Activated CD4-positive, alpha-beta T cell treated with anti-CD3 and anti-CD28 coated beads, Interleukin-2, amount 50 U/mL, for 16 hours (primary cell): ENCODE data around the gene LUC7L2.
"Not testable (repeated sequence)": the region's sequence is repeated elsewhere in the genome, so short reads cannot be mapped to it uniquely, and the experiment has no call there.

Experiments used
- DNase-seq: peaks from one replicate; pipeline ENCODE4 v3.0.0-alpha.2; 2020

Gene LUC7L2

GRCh38 chr7:139357729-139358506 is 1.8 kb upstream of the LUC7L2 start:
- not testable (repeated sequence) for DNase-seq

GRCh38 chr7:139358541-139359365 is 941 bp upstream of the LUC7L2 start:
- peak; percentile 62 for DNase-seq

GRCh38 chr7:139360210-139360947 is 685 bp downstream of the LUC7L2 start:
- peak; percentile 99 for DNase-seq

GRCh38 chr7:139360948-139361307 is 1.2 kb downstream of the LUC7L2 start:
- no peak for DNase-seq

GRCh38 chr7:139361523-139361922 is 1.8 kb downstream of the LUC7L2 start:
- no peak for DNase-seq

- DNase-seq, result no peak
Observed at GRCh38 chr7:139362302-139362701, 2.6 kb downstream of the LUC7L2 start.

GRCh38 chr7:139362981-139363380 is 3.3 kb downstream of the LUC7L2 start:
- DNase-seq, result no peak

- no peak for DNase-seq
Observed at GRCh38 chr7:139365336-139365735, 5.6 kb downstream of the LUC7L2 start.

- DNase-seq, result no peak
Observed at GRCh38 chr7:139366400-139366799, 6.7 kb downstream of the LUC7L2 start.

- peak; percentile 14 for DNase-seq
Observed at GRCh38 chr7:139367438-139368155, 7.9 kb downstream of the LUC7L2 start.

- DNase-seq, result no peak
Observed at GRCh38 chr7:139370301-139370942, 10.7 kb downstream of the LUC7L2 start.

- DNase-seq, result no peak
Observed at GRCh38 chr7:139370943-139371313, 11.2 kb downstream of the LUC7L2 start.

GRCh38 chr7:139374246-139374645 is 14.6 kb downstream of the LUC7L2 start:
- DNase-seq, result no peak

- DNase-seq, result no peak
Observed at GRCh38 chr7:139382439-139382838, 22.7 kb downstream of the LUC7L2 start.

GRCh38 chr7:139384611-139385010 is 24.9 kb downstream of the LUC7L2 start:
- no peak for DNase-seq

- no peak for DNase-seq
Observed at GRCh38 chr7:139387594-139387993, 27.9 kb downstream of the LUC7L2 start.

GRCh38 chr7:139389091-139389490 is 29.4 kb downstream of the LUC7L2 start:
- DNase-seq, result no peak

GRCh38 chr7:139389774-139390173 is 30.1 kb downstream of the LUC7L2 start:
- DNase-seq, result no peak

- peak; percentile 10 for DNase-seq
Observed at GRCh38 chr7:139393621-139394211, 34.0 kb downstream of the LUC7L2 start.

- DNase-seq, result peak; percentile 28
Observed at GRCh38 chr7:139394540-139394939, 34.8 kb downstream of the LUC7L2 start.

GRCh38 chr7:139396323-139396951 is 36.7 kb downstream of the LUC7L2 start:
- no peak for DNase-seq
